BLaER1 (cell line): Measurements from ENCODE around the gene MACF1.
"Not testable (repeated sequence)": the region's sequence is repeated elsewhere in the genome, so short reads cannot be mapped to it uniquely, and the experiment has no call there.

Experiments
- H3K27ac ChIP-seq: shearing (Covaris generic); formaldehyde crosslinking; 2 replicates; pipeline ENCODE4 v1.8.1; 2022
- H3K27me3 ChIP-seq: shearing (Covaris generic); formaldehyde crosslinking; 2 replicates; pipeline ENCODE4 v1.8.1; 2022
- H3K36me3 ChIP-seq: shearing (Covaris generic); formaldehyde crosslinking; 2 replicates; pipeline ENCODE4 v1.8.1; 2022
- H3K4me1 ChIP-seq: shearing (Covaris generic); formaldehyde crosslinking; 2 replicates; pipeline ENCODE4 v1.8.1; 2022
- H3K4me2 ChIP-seq: shearing (Covaris generic); formaldehyde crosslinking; 2 replicates; pipeline ENCODE4 v1.8.1; 2022
- H3K4me3 ChIP-seq: shearing (Covaris generic); formaldehyde crosslinking; 2 replicates; pipeline ENCODE4 v1.8.1; 2022
- H3K9ac ChIP-seq: shearing (Covaris generic); formaldehyde crosslinking; 2 replicates; pipeline ENCODE4 v1.8.1; 2022
- H3K9me3 ChIP-seq: shearing (Covaris generic); formaldehyde crosslinking; 2 replicates; pipeline ENCODE4 v1.8.1; 2022
- H4K20me1 ChIP-seq: shearing (Covaris generic); formaldehyde crosslinking; 2 replicates; pipeline ENCODE4 v1.8.1; 2022
- Cebpa-rat ChIP-seq: shearing (Covaris generic); IDR thresholded peaks from 2 replicates; pipeline ENCODE4 v1.8.1; 2022

MACF1 gene

GRCh38 chr1:39488793-39489566 lies 284.5 kb downstream of the MACF1 start:
- no peak overlapping the region for H3K4me2 ChIP-seq
- peaks cover 42% of the 10 kb centered on the region for H3K27me3 ChIP-seq
- peaks cover 50% of the 10 kb centered on the region for H4K20me1 ChIP-seq
- peaks cover 27% of the 10 kb centered on the region for H3K4me1 ChIP-seq
- no peaks in the 10 kb centered on the region for H3K9me3 ChIP-seq
- no peak overlapping the region for H3K27ac ChIP-seq
- H3K36me3 ChIP-seq: peaks cover 41% of the 10 kb centered on the region
- no peak overlapping the region for H3K4me3 ChIP-seq
- no peak overlapping the region for H3K9ac ChIP-seq
- no peak for TF ChIP-seq Cebpa-rat

DNA sequence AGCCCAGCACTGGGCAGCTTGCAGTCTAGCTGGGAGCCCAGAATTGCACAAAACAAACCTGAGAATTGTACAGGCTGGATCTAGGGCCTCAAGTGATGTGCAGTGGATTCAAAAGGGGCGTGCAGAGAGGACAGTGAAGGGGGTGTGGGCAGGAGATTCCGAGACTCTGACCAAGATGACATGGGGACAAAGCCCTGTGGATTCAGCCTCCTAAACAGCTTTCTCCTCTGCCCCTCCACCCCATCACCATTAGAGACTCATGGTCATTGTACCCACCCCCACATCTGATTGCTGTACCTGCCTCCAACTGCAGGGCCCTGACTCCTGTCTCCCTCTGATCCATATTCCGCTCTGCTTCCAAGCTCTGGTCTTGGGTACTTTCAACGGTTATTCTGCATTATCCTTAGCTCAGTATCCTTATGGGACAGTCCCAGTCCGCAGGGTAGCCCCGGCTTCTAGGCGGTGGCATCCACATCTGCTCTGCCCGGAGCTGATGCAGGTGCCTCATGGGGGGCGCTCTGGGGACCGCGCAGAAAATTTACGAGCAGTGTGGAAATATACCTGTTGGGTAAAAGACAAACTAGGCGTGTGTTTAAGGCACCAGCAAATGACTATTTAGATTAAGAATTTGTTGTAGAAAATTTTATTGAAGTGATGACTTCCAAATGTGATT lies 285.2 kb downstream of the MACF1 start:
- Histone ChIP-seq H4K20me1 (peaks cover 50% of the 10 kb centered on the region), H3K36me3 (peaks cover 37% of the 10 kb centered on the region), H3K27ac (no peak overlapping the region), H3K9ac (no peak overlapping the region), H3K9me3 (no peaks in the 10 kb centered on the region), H3K4me1 (peaks cover 32% of the 10 kb centered on the region), H3K27me3 (peaks cover 42% of the 10 kb centered on the region), H3K4me2 (no peak overlapping the region), H3K4me3 (no peak overlapping the region)
- no peak for TF ChIP-seq Cebpa-rat

- H3K4me2 ChIP-seq: peak overlapping the region; percentile 97
- peaks cover 32% of the 10 kb centered on the region for H3K4me1 ChIP-seq
- no peak overlapping the region for H3K27ac ChIP-seq
- peaks cover 27% of the 10 kb centered on the region for H3K36me3 ChIP-seq
- no peaks in the 10 kb centered on the region for H3K9me3 ChIP-seq
- no peak for TF ChIP-seq Cebpa-rat
- peaks cover 42% of the 10 kb centered on the region for H3K27me3 ChIP-seq
- H3K4me3 ChIP-seq: peak overlapping the region; percentile 70
- H3K9ac ChIP-seq: peak overlapping the region; percentile 60; the same call in 1 of the 2 replicates
- H4K20me1 ChIP-seq: peaks cover 50% of the 10 kb centered on the region
Observed at GRCh38 chr1:39490596-39491145, 286.2 kb downstream of the MACF1 start.

- H3K27ac ChIP-seq: no peak within 1 kb of the TSS
- TF ChIP-seq Cebpa-rat: no peak
- H3K36me3 ChIP-seq: peaks cover 21% of the 10 kb centered on the region
- H4K20me1 ChIP-seq: peaks cover 50% of the 10 kb centered on the region
- peak within 1 kb of the TSS; percentile 97 for H3K4me2 ChIP-seq
- no peaks in the 10 kb centered on the region for H3K9me3 ChIP-seq
- H3K9ac ChIP-seq: peak within 1 kb of the TSS; percentile 60; the same call in 1 of the 2 replicates
- peaks cover 32% of the 10 kb centered on the region for H3K4me1 ChIP-seq
- H3K27me3 ChIP-seq: peaks cover 42% of the 10 kb centered on the region
- H3K4me3 ChIP-seq: peak within 1 kb of the TSS; percentile 70
Observed at GRCh38 chr1:39491146-39491921, 286.8 kb downstream of the MACF1 start, which contains the start of gene BMP8A. BMP8A (plus strand) TSS chr1:39491636; CDS start chr1:39491992, 356 bp downstream.

GRCh38 chr1:39492118-39493042 lies 287.9 kb downstream of the MACF1 start:
- Histone ChIP-seq H3K4me2 (peak overlapping the region; percentile 97), H3K4me3 (peak overlapping the region; percentile 70), H4K20me1 (peaks cover 50% of the 10 kb centered on the region), H3K36me3 (peaks cover 10% of the 10 kb centered on the region), H3K27me3 (peaks cover 42% of the 10 kb centered on the region), H3K4me1 (peaks cover 32% of the 10 kb centered on the region)
- not testable (repeated sequence) for H3K9ac ChIP-seq, H3K27ac ChIP-seq, H3K9me3 ChIP-seq

GRCh38 chr1:39493043-39493810 lies 288.7 kb downstream of the MACF1 start:
- H3K9ac ChIP-seq, H3K27ac ChIP-seq, H3K9me3 ChIP-seq, H3K4me3 ChIP-seq, H3K36me3 ChIP-seq: not testable (repeated sequence)
- Histone ChIP-seq H3K27me3 (peaks cover 42% of the 10 kb centered on the region), H4K20me1 (peaks cover 47% of the 10 kb centered on the region), H3K4me1 (peaks cover 32% of the 10 kb centered on the region), H3K4me2 (peak overlapping the region; percentile 34)

GRCh38 chr1:39494671-39495410 lies 290.3 kb downstream of the MACF1 start:
- no peaks in the 10 kb centered on the region for H3K9me3 ChIP-seq
- H3K36me3 ChIP-seq: no peaks in the 10 kb centered on the region
- no peak overlapping the region for H3K9ac ChIP-seq
- peak overlapping the region; percentile 34 for H3K4me2 ChIP-seq
- no peak overlapping the region for H3K4me3 ChIP-seq
- TF ChIP-seq Cebpa-rat: no peak
- H3K27me3 ChIP-seq: peaks cover 35% of the 10 kb centered on the region
- peaks cover 31% of the 10 kb centered on the region for H4K20me1 ChIP-seq
- H3K27ac ChIP-seq: no peak overlapping the region
- H3K4me1 ChIP-seq: peaks cover 32% of the 10 kb centered on the region

GRCh38 chr1:39496520-39496919 lies 292.0 kb downstream of the MACF1 start:
- H3K4me1 ChIP-seq: peaks cover 31% of the 10 kb centered on the region
- not testable (repeated sequence) for H3K27ac ChIP-seq, H3K9ac ChIP-seq, H3K4me3 ChIP-seq, H3K9me3 ChIP-seq, H3K4me2 ChIP-seq, H3K36me3 ChIP-seq
- H3K27me3 ChIP-seq: peaks cover 18% of the 10 kb centered on the region
- H4K20me1 ChIP-seq: peaks cover 16% of the 10 kb centered on the region; the same call in 1 of the 2 replicates
